Left forelimb (tissue), 1 donor: Measurements from ENCODE around the gene TMEM128.
"Not testable (repeated sequence)": the region's sequence is repeated elsewhere in the genome, so short reads cannot be mapped to it uniquely, and the experiment has no call there.

ENCODE experiments used
- DNase-seq: peaks from one replicate; pipeline ENCODE4 v3.0.0-alpha.2; 2018; ENCODE audit warnings: low spot score

TMEM128 gene

GRCh38 chr4:4188557-4188956 is 59.5 kb downstream of the TMEM128 start:
- DNase-seq, result not testable (repeated sequence)
